ENCODE results near the gene SPANXA2.
"Not testable (repeated sequence)": the region's sequence is repeated elsewhere in the genome, so short reads cannot be mapped to it uniquely, and the experiment has no call there.

SPANXA2 gene, protein sequence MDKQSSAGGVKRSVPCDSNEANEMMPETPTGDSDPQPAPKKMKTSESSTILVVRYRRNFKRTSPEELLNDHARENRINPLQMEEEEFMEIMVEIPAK

DNA sequence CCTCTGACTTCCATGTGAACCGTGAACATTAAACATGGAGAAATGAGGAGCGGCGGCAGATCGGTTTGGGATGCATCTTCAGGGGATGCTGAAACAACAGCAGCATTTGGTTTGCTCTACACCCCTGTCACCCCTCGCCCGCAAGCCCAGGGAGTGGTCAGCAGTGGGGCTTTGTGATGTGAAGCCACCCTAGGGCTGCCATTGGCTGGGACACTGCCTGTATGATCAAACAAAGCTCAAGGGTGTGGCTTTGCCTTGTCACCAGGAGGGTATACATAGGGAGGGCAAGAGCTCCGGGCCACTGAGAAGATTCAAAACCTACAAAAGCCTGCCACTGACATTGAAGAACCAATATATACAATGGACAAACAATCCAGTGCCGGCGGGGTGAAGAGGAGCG, at the start of gene SPANXA2:
SPANXA2 (plus strand) TSS at position 301 of the 400 bp plus-strand sequence; CDS start at position 361, 60 bp downstream.
- not testable (repeated sequence) for DNase-seq

DNA sequence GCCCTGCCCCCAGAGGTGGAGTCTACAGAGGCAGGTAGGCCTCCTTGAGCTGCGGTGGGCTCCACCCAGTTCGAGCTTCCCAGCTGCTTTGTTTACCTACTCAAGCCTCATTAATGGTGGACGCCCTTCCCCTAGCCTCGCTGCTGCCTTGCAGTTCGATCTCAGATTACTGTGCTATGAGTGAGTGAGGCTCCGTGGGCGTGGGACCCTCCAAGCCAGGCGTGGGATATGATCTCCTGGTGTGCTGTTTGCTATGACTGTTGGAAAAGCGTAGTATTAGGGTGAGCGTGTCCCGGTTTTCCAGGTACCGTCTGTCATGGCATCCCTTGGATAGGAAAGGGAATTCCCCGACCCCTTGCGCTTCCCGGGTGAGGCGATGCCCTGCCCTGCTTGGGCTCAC, 47.0 kb upstream of the SPANXA2 start:
- DNase-seq: not testable (repeated sequence)

DNA sequence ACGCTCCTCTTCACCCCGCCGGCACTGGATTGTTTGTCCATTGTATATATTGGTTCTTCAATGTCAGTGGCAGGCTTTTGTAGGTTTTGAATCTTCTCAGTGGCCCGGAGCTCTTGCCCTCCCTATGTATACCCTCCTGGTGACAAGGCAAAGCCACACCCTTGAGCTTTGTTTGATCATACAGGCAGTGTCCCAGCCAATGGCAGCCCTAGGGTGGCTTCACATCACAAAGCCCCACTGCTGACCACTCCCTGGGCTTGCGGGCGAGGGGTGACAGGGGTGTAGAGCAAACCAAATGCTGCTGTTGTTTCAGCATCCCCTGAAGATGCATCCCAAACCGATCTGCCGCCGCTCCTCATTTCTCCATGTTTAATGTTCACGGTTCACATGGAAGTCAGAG, 4.9 kb upstream of the SPANXA2 start, which contains the start of gene SPANXA1:
SPANXA1 (minus strand) TSS at position 101 of the 400 bp plus-strand sequence; CDS start at position 41, 60 bp downstream.
- DNase-seq: not testable (repeated sequence)

DNA sequence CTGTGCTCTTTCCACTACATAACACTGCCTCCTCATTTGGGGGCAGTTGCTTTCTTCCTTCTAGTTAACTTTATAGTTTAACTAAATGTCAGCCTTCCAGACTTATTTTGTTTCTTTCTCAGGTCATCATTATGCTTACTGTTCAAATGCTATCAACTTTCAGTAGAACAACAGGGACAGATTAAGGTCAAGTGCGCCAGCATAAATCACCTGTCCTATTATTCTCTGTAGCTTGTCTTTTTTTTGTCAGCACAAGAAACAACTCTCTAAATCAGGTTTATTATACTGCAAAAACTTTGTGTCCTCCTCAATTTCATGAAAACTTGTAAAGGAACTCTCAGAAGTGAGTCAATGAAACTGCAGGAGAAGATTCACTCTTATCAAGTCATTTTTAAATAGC, 19.6 kb downstream of the SPANXA2 start:
- no peak for DNase-seq

DNA sequence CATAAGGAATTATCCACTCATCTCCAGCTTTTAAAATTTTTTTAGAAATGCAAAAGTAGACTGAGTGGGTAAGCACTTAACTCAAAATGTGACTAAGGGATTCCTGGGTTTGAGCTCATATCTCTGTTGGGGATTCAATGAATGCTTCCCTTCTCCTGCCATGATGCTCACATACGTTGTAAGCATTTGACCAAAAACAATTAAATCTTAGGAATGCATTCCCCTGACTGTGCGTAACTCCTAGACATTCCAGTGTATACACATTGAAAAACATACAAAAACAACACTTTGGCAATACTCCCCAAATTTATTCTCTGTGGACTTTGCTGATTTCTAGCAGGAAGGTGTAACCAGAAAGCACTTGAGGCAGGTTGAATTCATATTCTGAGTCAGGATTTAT, 29.8 kb downstream of the SPANXA2 start:
- no peak for DNase-seq

DNA sequence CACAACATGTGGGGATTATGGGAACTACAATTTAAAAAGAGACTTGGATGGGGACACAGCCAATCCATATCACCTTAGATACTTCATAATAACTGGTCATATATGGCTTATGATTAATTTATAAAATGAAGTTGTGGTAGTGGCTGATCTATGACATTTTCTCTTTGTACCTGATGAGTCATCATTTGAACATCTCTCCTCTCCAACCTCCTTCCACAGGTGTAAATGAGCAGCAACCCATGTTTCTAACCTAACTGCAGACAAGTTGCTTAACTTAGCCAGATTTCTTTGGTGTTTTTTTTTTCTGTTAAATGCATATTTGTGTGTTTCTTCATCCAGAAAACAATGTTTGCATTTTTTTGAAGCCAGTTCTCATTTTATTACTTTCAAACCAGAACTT, 42.6 kb downstream of the SPANXA2 start:
- no peak for DNase-seq

DNA sequence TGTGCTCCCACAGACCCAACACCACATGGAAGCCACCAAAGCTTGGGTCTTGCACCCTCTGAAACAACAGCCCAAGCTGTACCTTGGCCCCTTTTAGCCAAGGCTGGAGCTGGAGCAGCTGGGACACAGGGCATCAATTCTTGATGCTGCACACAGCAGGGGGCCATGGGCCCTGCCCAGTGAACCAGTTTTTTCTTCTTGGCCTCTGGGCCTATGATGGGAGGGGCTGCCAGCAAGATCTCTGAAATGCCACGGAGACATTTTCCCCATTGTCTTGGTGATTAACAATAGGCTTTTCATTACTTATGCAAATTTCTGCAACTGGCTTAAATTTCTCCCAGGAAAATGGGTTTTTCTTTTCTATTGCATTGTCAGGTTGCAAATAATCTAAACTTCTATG, 49.0 kb downstream of the SPANXA2 start:
- no peak for DNase-seq
